COLO829 (cell line): ENCODE results near the gene SORCS1.
A peak's percentile ranks its signal among the peaks of the same experiment; 100 is the strongest.

Experiments
- DNase-seq: peaks from one replicate; pipeline ENCODE4 v3.0.0; 2012; ENCODE audit warnings: low spot score

Gene SORCS1

DNA sequence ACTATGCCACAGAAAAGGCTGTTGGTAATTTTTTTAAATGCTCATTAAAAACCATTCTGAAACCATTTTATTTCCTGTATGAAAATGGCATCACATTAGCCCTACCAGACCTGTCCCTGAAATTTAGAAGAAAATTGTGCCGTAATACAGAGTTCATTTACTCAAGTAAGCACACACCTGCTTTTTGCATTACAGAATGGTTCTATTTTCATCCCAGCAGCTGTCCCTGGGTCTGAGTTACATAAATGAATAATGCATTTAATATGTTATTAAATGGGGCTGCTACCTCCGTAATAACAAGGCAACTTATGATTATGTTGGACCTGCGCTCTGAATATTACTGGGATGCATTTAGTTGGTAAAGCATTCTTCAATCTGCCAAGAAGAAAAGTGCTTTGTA, 508.9 kb downstream of the SORCS1 start:
- no peak for DNase-seq

DNA sequence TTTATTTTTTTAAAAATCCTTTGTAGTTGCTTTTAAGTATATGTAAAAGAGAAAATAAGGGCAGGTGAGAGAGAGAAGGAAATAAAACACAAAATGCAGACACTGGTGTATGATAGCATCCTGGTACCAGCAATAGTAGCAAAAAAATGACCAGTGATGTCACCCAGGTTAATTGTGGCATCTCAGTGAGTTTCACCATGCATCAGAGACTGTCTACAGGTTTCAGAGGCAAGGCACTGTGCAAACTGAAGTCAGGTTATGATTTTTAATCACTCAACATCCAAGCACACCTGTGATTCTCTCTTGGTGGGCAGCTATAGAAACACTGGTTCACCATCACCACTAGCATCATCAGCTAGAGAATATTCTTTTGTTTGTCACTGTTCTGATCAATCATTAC, 509.3 kb downstream of the SORCS1 start:
- DNase-seq, result no peak

DNA sequence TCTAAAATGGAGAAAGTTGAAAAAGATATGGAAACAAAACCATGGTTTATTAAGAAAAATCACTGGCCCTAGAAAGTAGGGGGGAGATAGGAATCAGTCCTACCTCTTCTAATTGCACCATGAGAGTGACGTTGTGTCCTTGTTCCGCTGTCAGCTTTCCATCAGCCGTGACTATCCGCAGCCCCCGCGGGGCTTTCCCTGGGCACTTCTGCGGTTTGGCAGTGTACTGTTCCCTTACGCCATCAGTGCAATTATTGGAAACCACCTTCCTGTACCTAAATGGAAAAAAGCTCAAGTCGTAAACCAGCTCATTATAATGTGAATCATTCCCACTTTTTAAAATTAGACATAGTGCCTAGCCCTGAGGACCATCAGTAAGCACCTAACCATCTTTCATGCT, 512.2 kb downstream of the SORCS1 start:
- DNase-seq, result no peak

DNA sequence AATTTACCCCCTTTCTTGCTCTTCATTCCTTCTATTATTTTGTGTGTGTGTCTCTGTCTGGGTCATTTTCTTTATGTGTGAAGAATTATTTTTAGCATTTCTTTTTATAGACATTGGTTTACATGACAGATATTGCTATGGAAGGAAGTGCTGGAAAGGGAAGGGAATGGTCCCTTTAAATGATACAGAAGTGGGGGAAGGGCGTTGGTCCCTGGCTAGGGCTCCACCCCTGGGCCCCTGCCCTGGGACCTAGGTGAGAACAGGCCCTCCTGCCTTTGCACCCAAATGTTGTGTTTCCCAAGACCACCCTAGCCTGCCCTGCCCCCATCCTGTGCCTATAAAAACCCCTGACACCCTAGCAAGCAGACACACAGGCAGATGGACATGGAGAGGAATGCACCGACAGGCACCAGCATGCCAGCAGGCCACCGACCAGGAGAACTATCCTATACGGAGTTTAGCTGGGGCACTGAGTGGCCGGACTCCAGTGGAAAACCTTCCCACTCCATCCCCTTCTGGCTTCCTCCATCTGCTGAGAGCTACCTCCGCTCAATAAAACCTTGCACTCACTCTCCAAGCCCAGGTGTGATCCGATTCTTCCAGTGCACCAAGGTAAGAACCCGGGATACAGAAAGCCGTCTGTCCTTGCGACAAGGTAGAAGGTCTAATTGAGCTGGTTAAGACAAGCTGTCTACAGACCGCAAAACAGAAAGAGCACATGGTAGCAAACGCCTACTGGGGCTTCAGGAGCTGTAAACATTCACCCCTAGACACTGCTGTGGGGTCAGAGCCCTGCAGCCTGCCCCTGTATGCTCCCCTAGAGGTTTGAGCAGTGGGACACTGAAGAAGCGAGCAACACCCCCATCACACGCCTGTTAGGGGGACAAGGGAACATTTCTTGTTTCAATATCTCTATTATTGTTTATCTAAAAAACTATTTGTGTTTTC, 515.7 kb downstream of the SORCS1 start:
- no peak for DNase-seq

DNA sequence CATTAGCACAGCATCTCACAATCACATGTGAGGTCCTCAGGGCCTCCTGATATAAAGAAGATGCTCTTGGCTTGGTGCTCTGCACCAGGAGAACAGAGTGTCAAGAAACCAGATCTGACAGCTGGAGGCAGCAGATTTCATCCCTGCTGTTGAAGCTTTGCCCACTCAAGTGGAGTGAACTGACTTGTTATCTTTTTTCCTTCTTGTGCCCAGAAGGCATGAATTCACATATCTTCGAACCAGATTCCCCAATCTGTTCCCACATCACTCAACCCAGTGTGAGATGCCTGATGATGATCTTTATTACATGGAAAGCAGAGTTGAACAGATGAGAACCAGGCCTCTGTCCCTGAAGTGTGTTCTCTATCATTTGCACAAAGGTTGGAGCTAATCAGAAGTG, 521.0 kb downstream of the SORCS1 start:
- no peak for DNase-seq

DNA sequence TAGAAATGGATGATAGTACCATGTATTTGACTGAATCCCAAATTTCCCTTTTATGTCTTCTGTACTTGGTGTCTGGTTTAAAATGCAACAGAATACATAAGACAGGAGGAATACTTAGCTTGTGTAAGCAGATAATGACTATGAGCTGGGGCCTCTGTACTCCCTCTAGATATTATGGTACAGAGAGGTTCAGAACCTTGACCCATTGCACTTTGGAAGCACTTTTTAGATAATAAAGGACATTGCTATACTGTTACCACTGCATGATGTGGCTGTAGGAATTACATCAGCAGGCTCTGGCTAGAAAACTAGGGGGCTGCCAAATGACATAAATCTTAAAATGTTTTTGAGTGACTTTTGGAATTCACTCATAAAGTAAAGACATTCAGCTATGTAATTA, 526.6 kb downstream of the SORCS1 start:
- DNase-seq, result no peak

DNA sequence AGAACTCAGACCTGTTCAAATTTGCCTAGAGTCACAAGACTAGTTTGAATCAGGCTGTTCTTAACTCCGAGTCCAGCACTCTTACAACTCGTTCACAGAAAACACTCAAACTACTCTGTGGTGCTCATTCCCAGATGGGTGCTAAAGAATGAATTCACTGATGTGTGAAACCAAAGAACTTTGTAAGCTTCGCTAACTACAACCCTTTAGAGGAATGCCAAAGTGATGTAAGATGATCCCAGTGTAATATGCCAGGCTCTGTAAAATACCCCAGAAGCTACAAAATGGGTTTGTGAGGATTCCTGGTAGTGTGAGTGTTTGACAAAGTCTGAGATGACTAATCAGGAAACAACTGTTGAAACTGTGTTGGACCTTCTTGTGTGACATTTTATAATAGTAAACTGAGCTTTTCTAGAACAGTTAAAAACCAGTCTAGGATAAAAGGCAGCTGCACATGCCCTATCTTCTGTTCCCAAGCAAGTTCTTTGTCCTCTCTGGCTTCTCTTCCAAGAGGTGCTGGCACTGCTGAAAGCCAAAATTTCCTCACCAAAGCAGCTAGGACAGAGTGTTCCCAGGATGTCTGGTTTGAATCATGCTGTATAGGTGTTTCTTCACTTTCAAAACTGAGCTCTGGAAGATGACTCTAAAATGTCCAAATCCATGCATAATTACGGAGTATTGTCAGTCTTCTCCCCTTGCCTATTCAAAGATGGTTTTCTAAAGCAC, 527.6 kb downstream of the SORCS1 start:
- no peak for DNase-seq

DNA sequence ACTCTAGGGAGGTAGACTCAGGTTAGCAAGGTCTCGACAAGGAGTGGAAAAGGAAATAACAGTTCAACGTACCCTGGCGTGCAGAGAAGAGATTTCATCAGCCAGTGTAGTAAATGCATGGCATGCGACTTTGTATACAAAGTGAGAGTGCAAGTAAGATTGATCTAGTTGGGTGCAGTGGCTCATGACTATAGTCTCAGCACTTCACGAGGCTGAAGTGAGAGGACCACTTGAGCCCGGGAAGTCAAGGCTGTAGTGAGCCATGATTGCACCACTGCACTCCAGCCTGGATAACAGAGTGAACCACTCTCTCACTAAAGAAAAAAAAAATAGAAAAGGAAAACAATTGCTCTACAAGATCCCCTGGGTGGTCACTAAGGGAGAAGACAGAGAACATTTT, 528.6 kb downstream of the SORCS1 start:
- DNase-seq, result no peak

DNA sequence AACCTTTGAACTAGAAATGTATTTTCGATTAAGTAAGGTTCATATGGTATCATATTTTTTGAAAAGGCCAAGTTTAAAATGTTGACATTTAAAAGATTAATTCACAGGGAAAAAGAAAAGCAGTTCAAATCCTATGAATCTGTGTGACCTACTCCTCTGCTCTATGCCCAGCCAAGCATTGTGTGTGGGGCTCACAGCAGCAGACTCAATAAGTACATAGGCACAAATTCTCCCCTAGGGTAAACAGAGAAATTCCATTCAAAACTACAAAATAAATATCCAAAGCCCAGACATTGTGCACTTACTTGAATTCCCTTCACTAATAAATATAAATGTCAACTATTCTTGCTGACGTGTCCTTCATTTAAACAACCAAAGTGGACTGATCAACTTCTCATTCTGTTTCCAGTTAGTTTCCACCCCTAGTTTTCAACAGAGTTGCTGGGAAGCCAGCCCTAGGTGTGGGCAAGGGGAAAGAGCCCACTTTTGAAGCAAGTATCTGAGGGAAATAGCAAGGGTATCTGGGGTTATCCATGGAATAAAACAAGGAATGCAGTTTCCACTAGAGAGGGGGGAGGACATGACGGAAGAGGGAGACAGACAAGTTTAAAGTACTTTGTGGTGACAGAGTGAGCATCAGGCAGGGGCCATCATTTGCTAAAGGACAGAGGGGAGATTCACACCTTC, 533.3 kb downstream of the SORCS1 start:
- no peak for DNase-seq

DNA sequence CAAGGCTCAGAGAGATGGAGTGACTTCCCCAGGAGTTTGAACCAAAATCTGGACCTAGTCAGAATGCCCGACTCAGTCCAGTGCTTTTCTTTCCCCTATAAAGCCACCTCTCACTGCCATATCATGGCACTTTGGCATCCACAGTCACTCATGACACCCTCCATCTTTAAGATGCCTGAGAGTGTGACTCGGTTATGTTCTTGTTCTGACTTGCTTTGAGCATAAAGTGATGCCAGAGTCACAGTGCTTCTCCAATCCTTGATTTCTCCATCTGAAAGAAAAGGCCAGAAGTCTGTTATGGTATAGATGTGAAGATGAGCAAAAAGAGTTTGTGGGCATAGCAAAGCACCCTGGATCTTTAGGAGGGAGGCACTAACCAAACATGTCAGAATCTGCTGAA, 538.1 kb downstream of the SORCS1 start:
- no peak for DNase-seq

DNA sequence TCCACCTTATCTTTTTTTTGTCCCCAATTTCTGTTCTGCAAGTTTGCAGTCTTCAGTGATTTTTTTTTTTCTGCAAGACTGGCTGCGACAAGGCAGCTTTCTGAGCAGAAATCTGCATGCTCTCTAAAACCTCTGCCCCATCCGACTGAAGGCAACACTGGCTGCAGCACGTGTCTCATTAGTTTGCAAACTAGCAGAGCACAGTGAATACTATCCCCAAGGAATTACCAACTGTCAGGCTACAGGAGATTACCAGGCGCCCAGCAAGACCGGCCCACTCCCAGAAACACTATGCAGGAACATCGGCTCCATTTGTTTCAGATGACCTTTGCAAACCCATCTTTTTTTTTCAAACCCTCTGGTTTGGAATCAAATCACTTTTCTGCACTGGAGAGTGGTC, 538.8 kb downstream of the SORCS1 start:
- DNase-seq, result no peak

DNA sequence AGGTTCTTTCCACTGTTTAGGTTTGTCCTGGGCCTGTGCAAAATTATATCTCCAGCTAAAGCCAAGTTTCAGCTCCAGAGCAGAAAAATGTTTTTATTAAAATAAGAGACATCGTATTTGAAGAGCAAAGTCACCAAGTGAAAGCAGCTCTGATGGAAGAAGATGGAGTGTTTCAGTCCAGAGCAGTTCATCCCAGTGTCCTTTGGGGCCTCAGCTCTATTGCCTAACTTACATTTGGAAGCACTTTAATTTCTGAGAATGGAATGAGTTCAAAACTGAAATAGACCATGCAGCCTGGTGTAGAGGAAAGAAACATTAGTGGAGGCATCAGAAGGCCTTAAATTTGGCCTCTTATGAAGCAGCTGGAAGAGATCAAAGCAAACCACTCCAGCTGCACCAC, 545.2 kb downstream of the SORCS1 start:
- DNase-seq, result no peak

DNA sequence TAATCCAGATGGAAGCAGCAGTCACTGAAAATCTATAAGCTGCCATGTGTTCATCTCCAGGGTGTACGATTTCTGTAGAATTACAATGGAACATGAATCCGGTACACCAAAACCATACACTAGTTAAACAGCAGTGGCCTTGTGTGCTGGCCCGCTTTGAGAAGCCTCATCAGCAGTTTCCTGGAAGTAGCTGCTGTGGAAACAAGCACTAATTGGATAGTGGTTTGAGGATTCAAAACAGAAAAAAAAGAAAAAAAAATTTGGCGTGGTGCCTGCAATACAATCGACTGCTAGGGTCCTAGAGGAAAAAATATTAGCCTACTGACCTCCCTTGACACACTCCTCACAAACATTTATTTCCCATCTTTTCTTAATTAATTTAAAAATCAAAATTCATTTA, 545.9 kb downstream of the SORCS1 start:
- no peak for DNase-seq

DNA sequence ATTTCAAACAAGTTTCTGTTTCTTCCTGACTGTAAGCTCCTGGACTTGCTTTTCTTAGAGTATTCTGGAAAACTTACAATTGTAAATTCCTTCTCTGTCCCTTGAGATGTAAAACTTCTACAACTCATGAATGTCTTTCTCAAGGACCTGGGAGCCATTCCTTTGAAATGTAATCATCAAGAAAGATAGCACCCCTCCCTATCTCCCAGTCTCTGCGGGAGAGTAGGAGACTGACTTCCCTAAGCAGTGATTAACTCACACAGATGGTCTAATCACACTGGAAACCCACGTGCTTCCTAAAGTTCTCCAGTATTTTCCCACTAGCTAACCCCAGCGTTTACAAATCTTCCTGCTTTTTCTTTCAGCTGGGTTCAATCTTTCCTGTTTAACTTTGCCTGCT, 549.4 kb downstream of the SORCS1 start:
- DNase-seq, result no peak

DNA sequence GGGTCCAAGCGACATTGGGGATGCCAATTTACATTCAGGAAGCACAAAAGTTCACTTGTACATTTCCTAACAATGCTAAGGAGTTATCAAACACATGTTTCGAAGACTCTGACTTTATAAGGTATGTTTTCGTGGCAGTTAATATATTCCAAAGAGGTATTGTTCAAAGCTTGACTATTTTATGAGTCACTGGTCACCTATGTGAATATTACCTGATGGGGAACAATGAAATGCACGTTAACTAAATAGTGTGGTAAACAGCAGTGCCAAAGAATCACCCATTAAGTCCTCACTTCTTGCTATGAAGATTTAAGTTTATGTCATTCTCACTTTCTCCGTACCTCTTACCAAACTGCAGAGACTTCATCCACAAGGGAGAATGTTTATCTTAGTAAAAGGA, 550.2 kb downstream of the SORCS1 start:
- no peak for DNase-seq

DNA sequence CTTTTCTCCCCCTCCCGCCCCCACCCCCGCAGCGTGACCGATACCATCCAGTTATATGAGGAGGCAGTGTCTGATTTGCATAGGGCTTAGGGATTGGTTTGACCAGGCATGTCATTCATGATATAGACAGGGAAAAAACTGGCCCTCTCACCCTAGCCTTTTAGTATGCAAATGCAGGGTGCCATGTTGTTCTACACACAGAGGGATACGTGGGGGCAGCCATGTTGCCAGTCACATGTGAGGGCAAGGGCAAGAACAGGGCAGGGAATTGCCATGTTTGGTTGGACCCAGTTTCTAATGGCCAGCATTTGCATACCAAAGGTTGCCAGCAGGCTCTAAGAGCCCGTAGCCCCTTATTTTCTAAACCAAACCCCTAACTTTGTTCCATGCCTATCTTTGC, 552.1 kb downstream of the SORCS1 start:
- DNase-seq, result no peak

DNA sequence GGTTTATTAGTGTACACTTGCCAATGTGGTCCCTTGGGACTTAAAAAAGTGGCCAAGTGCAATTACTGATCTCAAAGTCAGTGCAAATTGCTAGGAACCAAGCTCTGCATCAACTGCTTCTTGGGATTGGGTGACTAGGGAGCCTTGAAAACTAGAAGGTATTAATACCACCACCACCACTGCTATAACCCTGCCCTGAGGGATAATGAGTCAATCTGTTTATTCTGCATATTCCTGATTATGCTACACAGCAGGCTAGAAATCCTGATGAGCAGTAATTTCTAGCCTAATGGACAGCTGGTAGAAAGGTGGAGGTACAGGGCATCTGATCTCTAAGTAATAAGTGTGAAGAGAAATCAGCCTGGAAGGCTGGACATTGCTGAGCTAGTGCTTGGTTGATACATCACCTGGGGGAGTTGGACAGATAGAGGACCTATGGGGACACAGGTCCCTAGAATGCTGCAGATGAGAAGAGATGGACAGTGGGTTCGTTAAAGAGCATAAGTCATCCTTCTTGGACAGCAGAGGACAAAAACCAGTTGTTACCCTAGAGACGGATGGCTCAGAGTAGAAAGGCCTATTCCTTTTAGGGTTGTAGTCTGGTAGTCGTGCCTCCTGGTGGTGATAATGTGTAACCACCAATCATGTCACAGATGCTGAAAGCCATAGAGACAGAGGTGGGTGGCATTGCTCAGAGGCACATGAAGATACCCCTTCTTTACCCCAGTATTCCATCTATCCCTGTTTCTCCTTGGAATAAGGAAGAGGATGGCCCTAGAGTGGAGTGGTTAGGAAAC, 554.8 kb downstream of the SORCS1 start:
- DNase-seq, result peak; percentile 23

DNA sequence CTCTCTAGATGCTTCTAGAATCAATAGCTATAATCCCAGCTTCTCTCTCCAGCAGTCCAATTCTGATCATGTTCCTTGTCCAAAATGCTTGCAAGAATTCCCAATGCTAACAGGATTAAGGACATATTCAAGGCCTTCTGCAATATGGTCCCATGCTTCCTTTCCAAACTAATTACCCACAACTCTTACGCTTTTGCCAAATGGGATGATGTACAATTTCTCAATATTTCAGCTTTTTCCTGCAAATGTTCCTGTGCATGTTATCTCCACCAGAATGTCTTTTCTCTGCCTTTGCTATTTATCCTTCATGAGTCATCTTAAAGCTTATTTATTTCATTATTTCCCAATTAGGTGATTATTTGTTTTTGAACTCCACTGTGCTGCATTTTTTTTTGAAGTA, 556.4 kb downstream of the SORCS1 start:
- DNase-seq, result no peak

DNA sequence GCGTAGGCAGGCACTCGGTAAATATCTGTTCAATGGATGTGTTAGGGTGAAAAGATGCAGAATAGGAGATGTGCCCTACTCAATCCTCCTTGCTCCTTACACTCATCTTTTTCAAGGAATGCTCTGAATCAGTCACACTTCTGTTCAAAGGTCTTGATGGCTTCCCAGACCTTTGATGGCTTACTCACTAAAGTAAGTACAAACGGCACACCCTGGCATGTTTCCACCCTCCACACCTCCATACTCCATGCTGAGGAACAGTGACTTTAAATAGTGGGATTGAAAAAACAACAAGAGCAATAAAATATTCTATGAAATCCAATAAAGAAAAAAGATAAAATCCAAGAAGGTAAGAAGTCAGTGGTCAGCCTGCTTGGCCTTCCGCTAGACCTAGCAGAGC, 569.2 kb downstream of the SORCS1 start:
- no peak for DNase-seq

DNA sequence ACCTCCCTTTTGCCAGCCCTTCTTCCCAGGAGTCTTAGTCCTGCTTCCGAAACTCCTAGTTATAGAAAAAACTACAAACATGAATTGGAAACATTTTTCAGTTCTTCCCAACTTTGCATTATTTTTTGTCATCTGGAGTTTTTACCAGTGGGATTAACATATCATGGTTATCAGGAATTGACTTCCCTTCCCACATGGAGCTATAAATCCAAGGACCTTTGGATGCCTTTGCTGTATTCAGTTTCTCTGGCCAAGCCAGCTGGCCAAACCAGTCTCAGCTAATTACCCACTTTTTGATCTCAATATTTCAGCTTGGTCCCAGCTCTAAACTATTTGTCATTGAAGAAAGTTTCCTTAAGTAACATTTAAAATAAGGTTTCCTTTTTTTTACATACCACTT, 570.6 kb downstream of the SORCS1 start:
- no peak for DNase-seq

DNA sequence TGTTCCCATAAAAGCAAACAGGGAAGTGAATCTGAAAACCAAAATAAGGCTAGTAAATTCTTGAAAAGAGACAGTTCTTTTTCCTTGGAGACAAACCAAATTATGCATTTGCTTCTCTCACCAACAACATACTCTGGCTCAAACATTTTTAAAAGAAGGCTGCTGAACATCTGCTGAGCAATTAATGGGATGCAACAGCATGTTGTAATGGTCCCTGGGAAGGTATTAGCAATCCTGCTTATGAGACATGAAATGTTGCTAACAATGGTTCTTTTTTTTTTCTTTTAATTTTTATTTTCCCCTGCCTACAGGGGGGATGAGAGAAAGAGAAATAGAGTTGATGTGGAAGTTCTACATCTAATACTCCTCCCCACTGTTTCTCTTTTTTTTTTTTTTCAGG, 572.1 kb downstream of the SORCS1 start:
- DNase-seq, result no peak

DNA sequence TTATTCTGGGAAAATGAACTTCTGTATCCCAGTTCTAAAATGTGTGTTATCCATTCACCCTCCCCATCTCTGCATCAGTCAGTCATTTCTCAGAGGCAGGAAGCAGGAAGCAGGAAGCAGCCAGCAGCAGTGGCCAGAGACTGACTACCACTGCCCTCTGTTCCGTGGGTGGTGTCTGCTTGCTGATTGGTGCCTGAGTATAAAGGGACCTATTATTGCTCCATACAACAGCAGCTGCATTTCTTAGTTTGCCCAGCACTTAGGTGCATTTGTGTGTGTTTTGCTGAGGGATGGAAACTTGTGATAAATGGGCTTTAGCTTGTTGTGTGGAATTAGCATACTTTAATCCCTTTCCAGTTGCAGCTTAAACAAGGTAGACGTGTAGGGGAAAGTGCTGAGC, 582.2 kb downstream of the SORCS1 start:
- peak; percentile 80 for DNase-seq
